Measurements from ENCODE around the gene LRRC55.

- TF ChIP-seq, protein P1, sequence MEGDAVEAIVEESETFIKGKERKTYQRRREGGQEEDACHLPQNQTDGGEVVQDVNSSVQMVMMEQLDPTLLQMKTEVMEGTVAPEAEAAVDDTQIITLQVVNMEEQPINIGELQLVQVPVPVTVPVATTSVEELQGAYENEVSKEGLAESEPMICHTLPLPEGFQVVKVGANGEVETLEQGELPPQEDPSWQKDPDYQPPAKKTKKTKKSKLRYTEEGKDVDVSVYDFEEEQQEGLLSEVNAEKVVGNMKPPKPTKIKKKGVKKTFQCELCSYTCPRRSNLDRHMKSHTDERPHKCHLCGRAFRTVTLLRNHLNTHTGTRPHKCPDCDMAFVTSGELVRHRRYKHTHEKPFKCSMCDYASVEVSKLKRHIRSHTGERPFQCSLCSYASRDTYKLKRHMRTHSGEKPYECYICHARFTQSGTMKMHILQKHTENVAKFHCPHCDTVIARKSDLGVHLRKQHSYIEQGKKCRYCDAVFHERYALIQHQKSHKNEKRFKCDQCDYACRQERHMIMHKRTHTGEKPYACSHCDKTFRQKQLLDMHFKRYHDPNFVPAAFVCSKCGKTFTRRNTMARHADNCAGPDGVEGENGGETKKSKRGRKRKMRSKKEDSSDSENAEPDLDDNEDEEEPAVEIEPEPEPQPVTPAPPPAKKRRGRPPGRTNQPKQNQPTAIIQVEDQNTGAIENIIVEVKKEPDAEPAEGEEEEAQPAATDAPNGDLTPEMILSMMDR (conservative IDR thresholded peaks at IDR 0.05; ENCODE audit: low read depth in 2 of 2), result no peak
- TF ChIP-seq EZH2 (IDR thresholded peaks at IDR 0.05; ENCODE audit: low read depth, unreplicated experiment) (no peak), POLR2AphosphoS5 (IDR thresholded peaks at IDR 0.05; ENCODE audit: low read depth) (no peak), EZH2phosphoT487 (IDR thresholded peaks at IDR 0.05; ENCODE audit: unreplicated experiment) (no peak), JUNB (IDR thresholded peaks at IDR 0.05; ENCODE audit: unreplicated experiment) (no peak)
These were observed 37.0 kb upstream of the LRRC55 start for GRCh38 chr11:57144531-57145320.
